Endothelial cell of umbilical vein (primary cell): ENCODE data around the gene FAM219A. TPM values are rescaled to one million over a fixed set of nuclear protein-coding genes. Genes with fewer than 3 reads are reported as not detected.

Source experiments
- BruUV-seq: library from RNA; stranded (reverse); fragments of 400-500 nt; replicated peaks from 2 replicates; lab custom pipeline; 2021; lab: Mats Ljungman, UMichigan
- CTCF ChIA-PET: fragments of 300-600, 350-600 bp; sonication (Branson Sonifier 250); formaldehyde crosslinking; loops from one replicate; lab custom pipeline; 2021; ENCODE audit warnings: antibody characterized with exemption, inconsistent platforms; lab: Charles Lee
- POLR2A ChIA-PET: fragments of 300-600, 350-600 bp; sonication (Branson Sonifier 250); formaldehyde crosslinking; loops from one replicate; lab custom pipeline; 2021; ENCODE audit warnings: antibody characterized with exemption, inconsistent platforms; lab: Charles Lee
- DNase-seq: peaks from one replicate; pipeline ENCODE4 v3.0.0-alpha.2; 2011; ENCODE audit warnings: low read depth, low spot score
- FAIRE-seq: peaks from 2 replicates; lab custom pipeline; 2011; peaks lifted over from hg19 to GRCh38; lab: Jason Lieb, UNC
- H2AFZ ChIP-seq: 2 replicates; pipeline ENCODE4 v1.6.0; 2012; ENCODE audit warnings: low read depth, low read length, control low read depth, inconsistent platforms
- H3K27ac ChIP-seq: 2 replicates; pipeline ENCODE4 v1.5.1; 2011; ENCODE audit warnings: low read depth, mild to moderate bottlenecking, control low read depth, low read length, moderate library complexity; ENCODE audit not compliant: insufficient read depth
- H3K27me3 ChIP-seq, 2 experiments: 2 replicates each; pipeline versions ENCODE4 v1.6.0 to v1.6.1; 2011; ENCODE audit warnings: low read length in 2 of 2, mixed read lengths in 1 of 2; ENCODE audit not compliant: control insufficient read depth in 2 of 2, insufficient read depth in 2 of 2
- H3K36me3 ChIP-seq, 2 experiments: 2 replicates in 1 of 2; 3 replicates in 1 of 2; pipeline ENCODE4 v1.5.1; 2011; ENCODE audit warnings: low read length in 2 of 2, mild to moderate bottlenecking in 1 of 2, moderate library complexity in 1 of 2; ENCODE audit not compliant: control insufficient read depth in 2 of 2, insufficient read depth in 2 of 2; ENCODE audit errors: extremely low read depth in 1 of 2
- H3K4me1 ChIP-seq: 3 replicates; pipeline ENCODE4 v1.5.1; 2011; ENCODE audit warnings: mild to moderate bottlenecking, low read length; ENCODE audit not compliant: control insufficient read depth, insufficient read depth; ENCODE audit errors: extremely low read depth
- H3K4me2 ChIP-seq: 2 replicates; pipeline ENCODE4 v1.6.1; 2011; ENCODE audit warnings: low read length, control low read depth, mixed read lengths; ENCODE audit not compliant: insufficient read depth
- H3K4me3 ChIP-seq, 3 experiments: fragments of 200-600 bp in 1 of 3; sonication (generic), shearing (Covaris generic) in 1 of 3; replicated peaks in 1 of 3; 2 replicates each; pipeline ENCODE4 v1.5.1; 2011 to 2016; ENCODE audit warnings: control low read depth in 3 of 3, low read length in 3 of 3, mild to moderate bottlenecking in 2 of 3, inconsistent platforms in 1 of 3, low read depth in 1 of 3, moderate library complexity in 1 of 3; ENCODE audit not compliant: insufficient read depth in 1 of 3
- H3K79me2 ChIP-seq: 2 replicates; pipeline ENCODE4 v1.6.0; 2012; ENCODE audit warnings: low read length, inconsistent platforms; ENCODE audit not compliant: control insufficient read depth, insufficient read depth
- H3K9ac ChIP-seq: replicated peaks from 2 replicates; pipeline ENCODE3; 2011; ENCODE audit warnings: low read length, control low read depth; ENCODE audit not compliant: insufficient read depth; ENCODE audit errors: extremely low read depth
- H3K9me1 ChIP-seq: replicated peaks from 3 replicates; pipeline ENCODE4 v1.6.0; 2011; ENCODE audit warnings: mild to moderate bottlenecking, low read length; ENCODE audit not compliant: control insufficient read depth, insufficient read depth; ENCODE audit errors: extremely low read depth
- H3K9me3 ChIP-seq: replicated peaks from 2 replicates; pipeline ENCODE4 v1.5.1; 2012; ENCODE audit warnings: low read length, inconsistent platforms; ENCODE audit not compliant: control insufficient read depth, insufficient read depth
- H4K20me1 ChIP-seq: replicated peaks from 2 replicates; pipeline ENCODE3; 2011; ENCODE audit warnings: mild to moderate bottlenecking, low read length; ENCODE audit not compliant: control insufficient read depth, insufficient read depth; ENCODE audit errors: extremely low read depth
- EZH2 ChIP-seq: IDR thresholded peaks from 2 replicates; pipeline ENCODE4 v1.6.1; 2012; ENCODE audit warnings: borderline replicate concordance, low read depth, mild to moderate bottlenecking, moderate library complexity, low read length, inconsistent platforms; ENCODE audit not compliant: severe bottlenecking
- FOS ChIP-seq: IDR thresholded peaks from 2 replicates; pipeline ENCODE4 v1.6.1; 2011; ENCODE audit warnings: mild to moderate bottlenecking, low read length, moderate library complexity, borderline replicate concordance; ENCODE audit not compliant: insufficient read depth
- dilution Hi-C: fragments of 300-500 bp; cut with MboI; formaldehyde crosslinking; loops from one replicate; pipeline ENCODE4 v1.15.0; 2019; ENCODE audit warnings: low sequenced_read_pairs; ENCODE audit not compliant: extremely low pct_ligation_motif_present
- intact Hi-C: fragments of 100-400 bp; cut with micrococcal nuclease; formaldehyde crosslinking; loops from one replicate; pipeline ENCODE4 v1.10.0; 2022
- polyA plus RNA-seq, 4 experiments: library from polyadenylated mRNA; depleted of rRNA in 3 of 4; stranded (reverse) in 3 of 4; unstranded in 1 of 4; fragments of >200 nt; gene quantifications; 2 replicates each; pipeline versions ENCODE4 v1.2.1 to v1.2.3, GENCODE V29; 2011 to 2012; ENCODE audit warnings: missing spikeins in 1 of 4
- total RNA-seq: library from RNA; stranded (reverse); gene quantifications from 2 replicates; pipeline ENCODE4 v1.2.3, GENCODE V29; 2021
- TF ChIP-seq, protein P1 (sequence below), 2 donors: IDR thresholded peaks; 1 replicate in 1 of 2; 2 replicates in 1 of 2; pipeline ENCODE4 v1.5.1; 2011; ENCODE audit warnings: low read length in 2 of 2, mild to moderate bottlenecking in 2 of 2, moderate library complexity in 2 of 2, control low read depth in 1 of 2, inconsistent platforms in 1 of 2, low read depth in 1 of 2; ENCODE audit not compliant: insufficient read depth in 1 of 2; ENCODE audit errors: extremely low read depth in 1 of 2

FAM219A gene
- total and polyA plus RNA-seq, 2 donors (not counting 3 experiments of a cell fraction or from before 2014, with no cell fraction given): 18.1 to 35.7 TPM

DNA sequence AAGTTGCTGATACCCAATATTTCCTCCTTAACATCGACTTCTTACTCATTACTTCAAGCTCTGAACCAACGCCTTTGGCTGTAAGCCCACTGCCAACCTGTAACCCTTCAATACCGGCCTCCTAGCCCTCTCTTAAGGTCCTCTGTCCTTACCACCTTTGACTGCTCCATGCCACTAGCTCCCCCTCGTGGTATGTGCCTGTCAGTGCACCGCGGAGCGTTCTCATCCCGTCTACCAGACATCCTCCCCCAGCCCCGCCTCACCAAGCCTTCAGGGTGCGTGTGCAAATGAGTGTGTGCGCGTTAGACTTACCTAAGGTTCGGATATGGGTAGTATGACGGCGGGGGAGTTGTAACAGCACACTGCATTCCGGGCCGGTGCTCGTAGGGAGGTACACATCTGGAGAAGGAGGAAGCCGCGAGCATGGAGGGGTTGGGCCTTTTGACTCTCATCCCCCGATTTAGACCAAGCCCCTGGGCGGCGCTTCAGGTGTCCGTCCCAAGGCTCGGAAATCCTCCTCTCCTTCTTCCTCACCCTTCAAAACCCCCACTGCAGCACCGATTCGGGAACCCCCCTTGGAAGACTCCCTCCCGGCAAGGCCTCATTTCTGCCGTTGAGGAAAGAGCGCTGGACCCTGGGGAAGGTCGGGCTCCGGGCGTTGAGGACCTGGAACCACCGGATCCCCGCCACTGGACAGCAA is 78.9 kb downstream of the FAM219A start:
- Histone ChIP-seq H3K36me3 (no peaks in the 10 kb centered on the region), H2AFZ (peak overlapping the region; percentile 33), H3K4me2 (no peak overlapping the region), H3K4me1 (peaks cover 11% of the 10 kb centered on the region), H3K27me3 (no peaks in the 10 kb centered on the region), H3K9me3 (no peaks in the 10 kb centered on the region), H3K9me1 (no peaks in the 10 kb centered on the region), H3K4me3 (peak overlapping the region in 2 of 3 experiments; percentile 3 to 18), H3K79me2 (no peaks in the 10 kb centered on the region), H4K20me1 (no peaks in the 10 kb centered on the region), H3K27ac (no peak overlapping the region), H3K9ac (no peak overlapping the region)
- intact Hi-C loops: loop anchor here (1.0 to 5.0 kb wide), 4 partner anchors 47 to 252 kb away; partner anchors contain the start of genes DCAF12 and UBAP1
- POLR2A ChIA-PET: no interaction called here
- dilution Hi-C loops: no loop called here
- BruUV-seq: no TSS peak
- CTCF ChIA-PET: interaction anchor here (0.6 to 9.4 kb wide), 14 partner anchors 8 to 225 kb away, joined by 3 to 152 read pairs (median 6); no protein-coding TSS in a partner anchor
- no peak for TF ChIP-seq FOS
- TF ChIP-seq, protein P1, sequence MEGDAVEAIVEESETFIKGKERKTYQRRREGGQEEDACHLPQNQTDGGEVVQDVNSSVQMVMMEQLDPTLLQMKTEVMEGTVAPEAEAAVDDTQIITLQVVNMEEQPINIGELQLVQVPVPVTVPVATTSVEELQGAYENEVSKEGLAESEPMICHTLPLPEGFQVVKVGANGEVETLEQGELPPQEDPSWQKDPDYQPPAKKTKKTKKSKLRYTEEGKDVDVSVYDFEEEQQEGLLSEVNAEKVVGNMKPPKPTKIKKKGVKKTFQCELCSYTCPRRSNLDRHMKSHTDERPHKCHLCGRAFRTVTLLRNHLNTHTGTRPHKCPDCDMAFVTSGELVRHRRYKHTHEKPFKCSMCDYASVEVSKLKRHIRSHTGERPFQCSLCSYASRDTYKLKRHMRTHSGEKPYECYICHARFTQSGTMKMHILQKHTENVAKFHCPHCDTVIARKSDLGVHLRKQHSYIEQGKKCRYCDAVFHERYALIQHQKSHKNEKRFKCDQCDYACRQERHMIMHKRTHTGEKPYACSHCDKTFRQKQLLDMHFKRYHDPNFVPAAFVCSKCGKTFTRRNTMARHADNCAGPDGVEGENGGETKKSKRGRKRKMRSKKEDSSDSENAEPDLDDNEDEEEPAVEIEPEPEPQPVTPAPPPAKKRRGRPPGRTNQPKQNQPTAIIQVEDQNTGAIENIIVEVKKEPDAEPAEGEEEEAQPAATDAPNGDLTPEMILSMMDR (IDR thresholded peaks at IDR 0.05; ENCODE audit: extremely low read depth in 1 of 2, insufficient read depth in 1 of 2, low read depth in 1 of 2, low read length in 2 of 2): peak; percentile 97 to 99
- TF ChIP-seq EZH2: peak; percentile 22
- DNase-seq (peak; percentile 85), FAIRE-seq (peak; percentile 78)
